Stimulated activated CD8-positive, alpha-beta memory T cell treated with anti-CD3 and anti-CD28 coated beads, Interleukin-15, amount 100 ng/mL, for 1 hour (primary cell): ENCODE results near the gene SPRED2.

Experiments
- DNase-seq: peaks from one replicate; pipeline ENCODE4 v3.0.0-alpha.2; 2020; ENCODE audit warnings: low read depth

Gene SPRED2

GRCh38 chr2:65415091-65415490 lies 17.3 kb downstream of the SPRED2 start:
- DNase-seq = no peak

- DNase-seq = no peak
Measured at GRCh38 chr2:65413610-65414009, 18.8 kb downstream of the SPRED2 start.

GRCh38 chr2:65413106-65413505 lies 19.3 kb downstream of the SPRED2 start:
- no peak for DNase-seq

- no peak for DNase-seq
Measured at GRCh38 chr2:65411056-65411795, 21.2 kb downstream of the SPRED2 start.

- no peak for DNase-seq
Measured at GRCh38 chr2:65409045-65409444, 23.4 kb downstream of the SPRED2 start.

- DNase-seq = no peak
Measured at GRCh38 chr2:65407240-65407639, 25.2 kb downstream of the SPRED2 start.

- no peak for DNase-seq
Measured at GRCh38 chr2:65404988-65405697, 27.3 kb downstream of the SPRED2 start.

GRCh38 chr2:65403529-65403915 lies 28.9 kb downstream of the SPRED2 start:
- no peak for DNase-seq

- DNase-seq = no peak
Measured at GRCh38 chr2:65402780-65403528, 29.4 kb downstream of the SPRED2 start.

GRCh38 chr2:65402323-65402722 lies 30.1 kb downstream of the SPRED2 start:
- no peak for DNase-seq

- no peak for DNase-seq
Measured at GRCh38 chr2:65397122-65397521, 35.3 kb downstream of the SPRED2 start.

GRCh38 chr2:65396348-65397026 lies 35.9 kb downstream of the SPRED2 start:
- no peak for DNase-seq

- no peak for DNase-seq
Measured at GRCh38 chr2:65395621-65396347, 36.6 kb downstream of the SPRED2 start.

- no peak for DNase-seq
Measured at GRCh38 chr2:65393743-65394422, 38.5 kb downstream of the SPRED2 start.

GRCh38 chr2:65393046-65393445 lies 39.4 kb downstream of the SPRED2 start:
- no peak for DNase-seq

- DNase-seq = no peak
Measured at GRCh38 chr2:65392609-65393008, 39.8 kb downstream of the SPRED2 start.

- DNase-seq = no peak
Measured at GRCh38 chr2:65390134-65390533, 42.3 kb downstream of the SPRED2 start.

- DNase-seq = no peak
Measured at GRCh38 chr2:65389476-65389875, 42.9 kb downstream of the SPRED2 start.

GRCh38 chr2:65388596-65389390 lies 43.6 kb downstream of the SPRED2 start:
- no peak for DNase-seq

GRCh38 chr2:65388051-65388531 lies 44.3 kb downstream of the SPRED2 start:
- no peak for DNase-seq
